Globus pallidus (tissue), 1 donor: Measurements from ENCODE around the gene DUSP1.
"Not testable (repeated sequence)": the region's sequence is repeated elsewhere in the genome, so short reads cannot be mapped to it uniquely, and the experiment has no call there.

Source experiments
- DNase-seq: peaks from one replicate; pipeline ENCODE4 v3.0.0-alpha.2; 2015; ENCODE audit warnings: low spot score

DUSP1 gene

DNA sequence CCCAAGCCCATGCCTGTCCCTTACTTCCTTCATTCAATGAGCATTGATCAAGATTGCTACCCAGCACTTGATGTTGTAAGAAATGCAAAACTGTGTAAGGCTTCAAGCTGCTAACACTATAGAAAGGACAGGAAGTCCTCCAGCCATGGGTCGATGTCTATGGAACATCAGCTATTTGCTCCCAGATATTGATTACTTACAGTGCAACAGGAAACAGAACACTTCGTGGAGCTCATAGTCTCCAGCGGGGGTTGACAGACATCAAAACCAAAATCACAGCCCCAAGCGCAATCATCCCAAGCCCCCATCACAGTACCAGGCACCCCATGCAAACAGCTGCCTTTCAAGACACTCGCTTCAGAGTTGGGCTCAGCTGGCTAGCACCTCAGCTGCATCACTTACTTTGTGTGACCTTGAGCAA is 26.8 kb upstream of the DUSP1 start:
- DNase-seq = no peak

- no peak for DNase-seq
Measured at GRCh38 chr5:172796306-172796705, 25.3 kb upstream of the DUSP1 start.

DNA sequence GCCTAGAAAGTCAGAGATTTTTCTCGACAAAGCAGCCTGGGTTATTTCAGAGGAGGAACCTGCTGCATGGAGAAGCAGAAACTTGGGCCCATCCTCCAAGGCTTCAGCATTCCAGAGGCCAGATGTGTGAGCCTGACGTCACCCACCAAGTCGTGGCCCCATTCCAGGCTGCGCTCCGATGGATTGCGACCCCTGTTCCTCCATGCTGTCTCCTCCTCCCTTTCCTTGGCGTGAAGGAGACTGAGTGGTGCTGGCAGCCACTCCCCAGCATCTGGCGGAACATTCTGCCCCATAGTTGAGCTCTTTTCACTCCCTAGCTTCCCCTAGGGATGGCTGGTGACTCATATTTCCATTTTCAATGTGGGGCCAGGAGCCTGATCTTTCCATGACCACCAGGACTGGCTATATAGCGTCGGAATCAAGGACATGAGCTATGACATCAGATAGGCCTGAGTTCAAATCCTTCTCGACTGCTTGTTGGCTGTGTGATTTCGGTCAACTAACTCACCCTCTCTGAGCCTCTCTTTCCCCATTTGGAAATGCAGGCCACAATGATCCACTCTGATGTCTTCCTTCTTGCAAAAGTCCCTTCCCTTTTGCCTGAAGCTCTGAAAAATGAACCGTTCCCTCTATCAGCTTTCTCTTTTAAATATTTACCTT is 24.5 kb upstream of the DUSP1 start:
- DNase-seq = peak; percentile 31

GRCh38 chr5:172793577-172794488 is 22.8 kb upstream of the DUSP1 start:
- no peak for DNase-seq

- DNase-seq = no peak
Measured at GRCh38 chr5:172792701-172793570, 21.9 kb upstream of the DUSP1 start.

DNA sequence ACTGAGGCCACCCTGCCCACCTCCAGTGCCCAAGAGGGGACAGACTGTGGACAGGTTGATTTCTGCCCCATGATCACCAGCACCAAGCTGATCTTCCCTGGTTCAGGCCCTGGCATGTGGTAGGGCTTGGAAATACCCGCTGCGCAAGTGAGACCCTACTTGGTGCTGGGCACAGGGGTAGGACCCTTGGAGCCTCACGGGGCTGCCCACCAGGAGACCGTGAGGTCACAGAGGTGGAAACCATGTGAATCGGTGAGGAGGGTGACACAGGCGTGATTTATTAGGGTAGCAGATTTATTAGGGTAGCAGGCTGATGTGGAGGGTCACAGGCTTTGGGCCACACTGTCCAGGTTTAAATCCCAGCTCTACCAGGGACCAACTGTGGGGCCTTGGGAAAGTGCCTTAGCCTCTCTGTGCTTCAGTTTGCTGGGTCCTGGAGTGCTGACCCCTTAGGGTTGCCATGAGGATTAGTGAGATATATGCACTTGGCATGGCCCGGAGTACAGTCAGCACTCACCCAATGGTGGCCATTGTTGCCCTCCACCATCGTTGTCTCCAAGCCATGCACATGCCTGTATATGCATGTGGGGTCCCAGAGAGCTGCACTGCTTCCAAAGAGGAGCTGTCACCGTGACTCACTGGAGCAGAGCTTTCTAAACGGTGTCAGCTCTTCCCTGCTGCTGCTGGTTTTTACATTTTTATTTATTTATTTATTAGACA is 20.9 kb upstream of the DUSP1 start:
- DNase-seq = no peak

DNA sequence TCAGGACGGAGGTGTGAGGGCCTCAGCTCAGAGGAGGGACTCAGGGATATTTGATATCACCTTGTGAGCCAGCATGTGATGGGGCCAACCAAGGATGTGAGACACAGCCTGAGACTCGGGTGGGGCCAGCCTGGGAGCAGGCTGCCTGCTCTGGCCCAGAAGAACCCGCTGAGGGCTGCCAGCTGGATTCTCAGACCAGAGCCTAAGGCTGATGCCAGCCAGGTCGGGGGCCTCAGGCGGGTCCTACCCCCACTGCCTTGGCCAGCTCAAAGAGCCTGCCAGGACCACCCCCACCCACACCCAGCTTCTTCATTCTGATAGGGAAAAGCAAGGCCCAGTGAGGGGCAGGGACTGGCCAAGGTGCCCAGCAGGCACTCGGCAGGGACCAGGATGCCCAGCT is 20.3 kb upstream of the DUSP1 start:
- DNase-seq = no peak

GRCh38 chr5:172790496-172790889 is 19.5 kb upstream of the DUSP1 start:
- no peak for DNase-seq

GRCh38 chr5:172789687-172790495 is 18.9 kb upstream of the DUSP1 start:
- peak; percentile 35 for DNase-seq

DNA sequence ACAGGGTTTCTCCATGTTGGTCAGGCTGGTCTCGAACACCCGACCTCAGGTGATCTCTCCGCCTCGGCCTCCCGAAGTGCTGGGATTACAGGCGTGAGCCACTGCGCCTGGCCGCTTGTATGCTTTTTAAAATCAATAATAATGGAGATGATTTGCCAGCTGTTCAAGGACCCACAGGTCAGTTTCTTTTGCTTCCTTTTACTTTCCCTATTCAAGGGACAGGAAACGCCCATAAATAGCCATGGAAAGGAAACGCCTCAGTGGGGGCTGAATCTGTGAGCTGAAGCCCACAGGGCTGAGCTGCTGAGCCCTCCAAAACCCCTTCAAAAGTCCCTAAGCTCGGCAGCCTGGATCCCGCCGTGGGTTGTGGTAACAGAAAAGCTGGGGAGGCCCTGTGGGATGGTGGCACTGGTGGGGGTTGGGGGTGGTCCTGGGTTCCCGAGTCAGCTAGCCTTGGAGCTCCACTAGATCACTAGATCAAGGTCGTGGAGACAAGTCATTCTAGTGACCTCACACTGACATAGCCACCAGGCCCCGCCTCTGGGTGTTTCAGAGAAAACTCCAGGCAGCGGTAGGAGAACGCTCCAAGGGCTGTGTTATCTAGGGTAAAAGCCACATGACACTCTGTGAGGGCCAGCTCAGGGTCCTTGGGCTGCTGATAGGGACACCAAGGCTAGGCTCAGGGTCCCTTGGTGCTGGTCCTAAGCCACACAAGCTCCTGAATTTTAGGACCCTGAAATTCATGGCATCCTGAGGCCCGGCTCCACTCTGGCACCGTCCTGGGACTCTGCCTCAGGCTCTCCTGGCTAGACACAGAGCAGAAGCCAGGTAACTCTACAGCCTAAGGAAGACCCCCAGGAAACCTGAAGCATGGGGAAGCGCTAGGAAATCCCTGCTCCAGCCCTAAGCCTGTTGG is 18.0 kb upstream of the DUSP1 start:
- DNase-seq = no peak

- DNase-seq = not testable (repeated sequence)
Measured at GRCh38 chr5:172787538-172787937, 16.5 kb upstream of the DUSP1 start.

- DNase-seq = no peak
Measured at GRCh38 chr5:172786736-172787462, 15.9 kb upstream of the DUSP1 start.

- DNase-seq = no peak
Measured at GRCh38 chr5:172785429-172786088, 14.6 kb upstream of the DUSP1 start.

- DNase-seq = not testable (repeated sequence)
Measured at GRCh38 chr5:172784162-172784561, 13.2 kb upstream of the DUSP1 start.

- not testable (repeated sequence) for DNase-seq
Measured at GRCh38 chr5:172783319-172783718, 12.3 kb upstream of the DUSP1 start.

DNA sequence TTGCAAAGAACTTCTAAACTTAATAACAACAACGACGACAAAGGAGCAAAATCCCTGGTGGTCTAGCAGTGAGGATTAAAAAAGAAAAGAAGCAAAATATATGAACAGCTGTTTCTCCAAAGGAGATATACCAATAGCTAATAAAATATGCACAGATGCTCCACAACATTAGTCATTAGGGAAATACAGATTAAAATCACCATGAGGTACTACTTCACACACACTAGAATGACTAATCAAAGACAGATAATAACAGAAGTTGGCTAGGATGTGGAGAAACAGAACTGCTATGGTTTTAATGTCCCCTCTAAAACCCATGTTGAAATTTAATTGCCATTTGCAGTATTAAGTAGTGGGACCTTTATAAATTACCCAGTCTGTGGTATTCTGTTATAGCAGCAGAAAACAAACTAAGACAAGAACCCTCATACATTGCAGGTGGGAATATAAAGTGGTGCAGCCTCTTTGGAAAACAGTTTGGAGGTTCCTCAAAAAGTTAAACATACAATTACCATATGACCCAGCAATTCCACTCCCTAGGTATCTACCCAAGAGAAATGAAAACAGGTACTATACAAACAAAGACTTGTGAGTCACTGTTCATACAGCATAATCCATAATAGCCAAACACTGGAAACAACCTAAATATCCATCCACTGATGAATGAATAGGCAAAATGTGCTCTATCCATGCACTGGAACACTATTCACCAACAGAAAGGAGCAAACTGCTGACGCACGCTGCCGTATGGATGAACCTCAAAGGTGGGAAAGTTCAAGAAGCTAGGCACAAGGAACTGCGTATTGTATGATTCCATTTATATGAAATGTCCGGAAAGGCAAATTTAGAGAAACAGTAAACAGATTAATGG is 11.4 kb upstream of the DUSP1 start:
- DNase-seq = no peak

GRCh38 chr5:172779691-172780341 is 8.8 kb upstream of the DUSP1 start:
- DNase-seq = no peak
